ENCODE measurements around the gene SYP. TPM values are rescaled to one million over a fixed set of nuclear protein-coding genes. Genes with fewer than 3 reads are reported as not detected.

SYP gene
- total RNA-seq, 8 experiments from 2014 or later = 0.92 to 144 (median 71.8) TPM

DNA sequence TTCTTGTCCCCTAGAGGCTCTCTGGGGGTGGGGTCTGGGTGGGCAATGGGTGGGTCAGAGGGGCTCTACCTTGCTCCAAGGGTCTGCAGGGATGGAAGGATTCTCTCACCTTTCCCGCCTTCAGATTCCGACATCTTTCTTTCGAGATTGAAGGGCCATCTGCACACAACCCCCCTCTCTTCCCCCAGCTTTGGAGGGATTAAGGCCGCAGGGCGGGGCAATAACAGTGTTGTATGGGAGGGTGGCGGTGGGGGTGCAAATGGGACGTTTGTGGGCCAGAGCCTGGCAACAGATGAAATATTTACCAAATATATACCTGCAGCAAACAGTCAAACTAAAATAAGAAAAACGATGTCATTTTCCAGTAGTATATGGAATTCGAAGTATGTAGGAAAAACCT lies 33.2 kb upstream of the SYP start, which contains the start of gene CACNA1F:
TSS of gene CACNA1F (minus strand) at position 165 of the 400 bp plus-strand sequence. CDS start at position 134, 31 bp downstream.
- H3K4me1 ChIP-seq (replicated peaks in 1 of 2) = peaks cover 0 to 4% of the 10 kb centered on the region in 2 donors
- in situ Hi-C loops (cut with MboI; ENCODE audit: low pct_unique_long_range_greater_than_20kb in 2 of 9, low sequenced_read_pairs in 9 of 9, unreplicated experiment in 9 of 9) = no loop called here
- ATAC-seq (replicated peaks in 6 of 8) = no peak
- H3K27ac ChIP-seq = no peak within 1 kb of the TSS
- no peak within 1 kb of the TSS for H3K4me3 ChIP-seq
- WGBS, 10 experiments = 50 to 55% methylated on average over 1 to 2 of the region's 9 CpGs; no CpG with 5 or more reads in 8 of the 10 experiments

DNA sequence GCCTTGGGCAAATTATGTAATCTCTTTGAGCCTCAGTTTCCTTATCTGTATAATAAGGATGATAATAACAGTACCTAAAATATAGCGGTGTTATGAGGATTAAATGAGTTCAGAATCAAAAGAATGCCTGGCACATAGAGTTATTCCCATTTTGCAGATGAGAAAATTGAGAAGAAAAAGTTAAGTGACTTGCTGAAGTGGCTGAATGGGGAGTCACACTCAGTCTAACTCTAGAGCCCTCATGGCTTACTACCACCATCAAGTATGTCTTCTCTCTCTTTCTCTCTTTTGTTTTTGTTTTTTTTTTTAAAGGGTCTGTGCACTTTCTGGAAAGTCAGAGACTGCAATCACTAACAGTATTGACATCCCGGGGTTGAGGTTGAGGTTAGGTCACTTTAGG lies 32.5 kb upstream of the SYP start:
- ATAC-seq (replicated peaks in 6 of 8) = no peak

DNA sequence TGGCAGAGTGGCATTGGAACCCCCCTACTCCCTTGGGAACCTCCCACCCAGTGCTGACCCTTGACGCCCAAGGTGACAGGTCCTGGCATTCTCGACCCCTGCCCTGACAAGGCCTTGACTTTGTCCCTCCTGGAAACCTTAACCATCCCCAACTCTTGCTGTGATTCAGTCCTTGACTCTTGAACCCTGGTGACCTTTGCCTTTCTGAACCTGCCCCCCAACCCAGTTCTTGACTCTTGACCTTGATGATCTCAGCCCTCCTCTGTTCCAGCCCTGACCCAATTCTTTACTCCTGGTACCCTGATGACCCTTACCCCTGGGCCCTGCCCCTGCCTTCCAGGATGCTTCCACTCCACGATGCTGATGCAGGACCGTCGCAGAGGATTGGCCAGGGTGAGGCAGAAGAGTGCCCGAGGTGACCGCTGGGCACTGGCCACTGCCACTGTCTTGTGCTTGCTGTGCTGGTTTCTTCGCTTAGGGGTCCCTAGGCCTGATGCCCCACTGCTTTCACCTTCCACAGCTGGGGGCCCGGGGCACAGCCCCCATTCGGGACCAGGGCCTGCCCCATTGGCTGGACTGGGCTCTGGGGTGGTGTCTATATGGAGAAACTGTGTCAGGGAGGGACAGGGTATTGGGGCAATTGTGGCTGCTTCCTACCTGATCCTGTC lies 31.5 kb upstream of the SYP start:
- ATAC-seq (replicated peaks in 6 of 8) = no peak
- in situ Hi-C loops (cut with MboI; ENCODE audit: low pct_unique_long_range_greater_than_20kb in 2 of 9, low sequenced_read_pairs in 9 of 9, unreplicated experiment in 9 of 9) = no loop called here
- WGBS, 10 experiments = 29 to 83% methylated on average over 1 to 6 of the region's 10 CpGs; no CpG with 5 or more reads in 8 of the 10 experiments
- H3K27ac ChIP-seq = no peak overlapping the region
- no peak overlapping the region for H3K4me3 ChIP-seq
- H3K4me1 ChIP-seq (replicated peaks in 1 of 2) = peaks cover 0 to 4% of the 10 kb centered on the region in 2 donors

More for the DNA sequence above, 32.5 kb upstream of the SYP start:
- WGBS, 10 experiments = 18 to 100% (median 82%) methylated on average over 1 to 2 of the region's 2 CpGs; no CpG with 5 or more reads in 4 of the 10 experiments
- H3K4me3 ChIP-seq = no peak overlapping the region
- no peak overlapping the region for H3K27ac ChIP-seq
- in situ Hi-C loops (cut with MboI; ENCODE audit: low pct_unique_long_range_greater_than_20kb in 2 of 9, low sequenced_read_pairs in 9 of 9, unreplicated experiment in 9 of 9) = no loop called here
- H3K4me1 ChIP-seq (replicated peaks in 1 of 2) = peaks cover 0 to 4% of the 10 kb centered on the region in 2 donors

DNA sequence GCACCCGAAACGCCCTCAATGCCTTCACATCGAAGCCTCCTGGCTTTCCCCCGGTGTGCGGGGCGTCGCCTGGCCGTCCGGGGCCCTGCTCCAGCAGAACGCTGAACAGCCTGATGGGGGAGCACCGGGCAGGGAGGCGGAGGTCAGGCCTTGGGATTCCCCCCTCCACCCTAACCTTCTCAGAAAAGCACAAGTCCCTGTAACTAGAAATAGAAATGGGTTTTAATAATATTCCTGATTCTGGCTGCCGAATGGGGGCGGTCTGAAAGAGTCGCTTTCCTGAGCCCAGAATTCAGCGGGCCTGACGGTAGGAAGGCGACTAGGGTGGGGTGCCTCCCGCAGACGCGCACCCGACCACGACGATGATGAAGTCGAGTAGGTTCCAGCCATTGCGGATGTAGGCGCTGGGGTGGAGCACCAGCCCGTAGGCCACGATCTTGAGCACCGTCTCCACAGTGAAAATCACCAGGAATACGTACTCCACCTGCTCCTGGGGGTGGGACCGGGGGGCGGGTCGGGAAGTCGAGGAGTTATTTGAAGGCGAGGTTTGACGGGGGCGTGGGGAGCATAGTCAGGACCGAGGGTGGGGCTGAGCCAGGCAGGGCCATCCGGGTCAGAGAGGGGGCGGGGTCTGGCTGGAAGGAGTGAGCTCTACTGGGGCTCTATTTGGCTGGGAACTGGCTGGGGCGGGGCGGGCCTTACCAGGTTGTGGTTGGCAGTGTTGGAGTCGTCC lies 30.7 kb upstream of the SYP start:
- ATAC-seq (replicated peaks in 6 of 8) = peak in 5 of 8 experiments; percentile 30 to 80 (median 52)
- no peak overlapping the region for H3K27ac ChIP-seq
- in situ Hi-C loops (cut with MboI; ENCODE audit: low pct_unique_long_range_greater_than_20kb in 2 of 9, low sequenced_read_pairs in 9 of 9, unreplicated experiment in 9 of 9) = no loop called here
- WGBS, 10 experiments = 56% methylated on average over 9 of the region's 44 CpGs; no CpG with 5 or more reads in 9 of the 10 experiments
- no peaks in the 10 kb centered on the region for H3K4me1 ChIP-seq (replicated peaks in 1 of 2)
- no peak overlapping the region for H3K4me3 ChIP-seq

DNA sequence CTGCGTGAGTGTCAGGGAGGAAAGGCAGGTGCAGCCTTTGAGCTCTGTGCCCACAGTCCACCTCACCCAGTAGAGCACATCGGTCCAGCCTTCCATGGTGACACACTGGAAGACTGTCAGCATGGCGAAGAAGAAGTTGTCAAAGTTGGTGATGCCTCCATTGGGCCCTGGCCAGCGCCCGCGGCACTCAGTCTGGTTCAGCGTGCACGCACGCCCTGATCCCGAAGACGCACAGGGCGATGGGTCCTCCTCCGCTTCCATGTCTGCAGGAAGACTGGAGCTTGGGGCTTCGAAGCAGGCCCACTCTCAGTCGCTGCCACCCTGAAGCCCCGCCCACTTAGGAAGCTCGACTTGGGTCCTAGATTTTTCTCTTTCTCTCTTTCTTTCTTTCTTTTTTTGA lies 28.2 kb upstream of the SYP start:
- no peaks in the 10 kb centered on the region for H3K4me1 ChIP-seq (replicated peaks in 1 of 2)
- in situ Hi-C loops (cut with MboI; ENCODE audit: low pct_unique_long_range_greater_than_20kb in 2 of 9, low sequenced_read_pairs in 9 of 9, unreplicated experiment in 9 of 9) = no loop called here
- ATAC-seq (replicated peaks in 6 of 8) = no peak
- WGBS, 10 experiments = 65% methylated on average over 2 of the region's 17 CpGs; no CpG with 5 or more reads in 9 of the 10 experiments
- H3K4me3 ChIP-seq = no peak overlapping the region
- H3K27ac ChIP-seq = no peak overlapping the region

DNA sequence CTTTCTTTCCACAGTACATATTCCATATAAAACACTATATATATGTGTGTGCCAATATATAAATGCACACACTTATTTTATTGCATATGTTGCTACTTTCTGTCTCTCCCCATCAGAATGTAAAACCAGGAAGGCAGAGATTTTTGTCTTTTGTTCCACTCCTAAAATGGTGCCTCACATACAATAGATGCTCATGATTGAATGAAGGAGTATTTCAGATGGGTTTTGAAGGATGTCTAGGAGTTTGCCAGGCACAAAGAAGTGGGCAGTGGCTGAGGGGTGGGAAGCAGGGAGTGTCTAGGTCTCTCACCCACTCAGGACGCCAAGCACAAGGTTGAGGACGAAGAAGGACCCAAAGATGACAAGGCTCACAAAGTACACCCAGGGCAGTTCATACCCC lies 27.7 kb upstream of the SYP start:
- no peak for ATAC-seq (replicated peaks in 6 of 8)
- Histone ChIP-seq H3K4me1 (replicated peaks in 1 of 2) (no peaks in the 10 kb centered on the region), H3K4me3 (no peak overlapping the region), H3K27ac (no peak overlapping the region)
- in situ Hi-C loops (cut with MboI; ENCODE audit: low pct_unique_long_range_greater_than_20kb in 2 of 9, low sequenced_read_pairs in 9 of 9, unreplicated experiment in 9 of 9) = no loop called here
- 58% methylated on average over 2 of the region's 2 CpGs; no CpG with 5 or more reads in 9 of the 10 experiments for WGBS, 10 experiments

DNA sequence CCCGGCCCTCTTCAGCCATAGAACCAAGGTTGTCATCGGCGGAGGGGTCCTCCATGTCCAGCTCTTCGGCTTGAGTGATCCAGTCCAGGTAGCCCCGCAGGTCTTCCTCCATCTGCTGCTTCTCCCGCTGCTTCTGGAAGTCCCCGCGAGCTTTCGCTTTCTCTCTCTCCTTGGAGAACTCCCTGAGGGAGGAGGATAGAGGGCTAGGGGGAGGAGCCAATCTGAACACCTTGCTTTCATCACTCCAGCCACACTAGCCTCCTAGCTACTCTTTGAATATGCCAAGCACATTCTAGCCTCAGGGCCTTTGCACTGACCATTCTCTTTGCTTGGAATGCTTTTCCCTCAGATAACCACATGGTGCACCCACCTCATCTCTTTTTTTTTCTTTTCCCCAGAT lies 27.0 kb upstream of the SYP start:
- H3K4me3 ChIP-seq = no peak overlapping the region
- in situ Hi-C loops (cut with MboI; ENCODE audit: low pct_unique_long_range_greater_than_20kb in 2 of 9, low sequenced_read_pairs in 9 of 9, unreplicated experiment in 9 of 9) = no loop called here
- ATAC-seq (replicated peaks in 6 of 8) = no peak
- WGBS, 10 experiments = 82% methylated on average over 6 of the region's 9 CpGs; no CpG with 5 or more reads in 9 of the 10 experiments
- H3K4me1 ChIP-seq (replicated peaks in 1 of 2) = no peaks in the 10 kb centered on the region
- no peak overlapping the region for H3K27ac ChIP-seq

DNA sequence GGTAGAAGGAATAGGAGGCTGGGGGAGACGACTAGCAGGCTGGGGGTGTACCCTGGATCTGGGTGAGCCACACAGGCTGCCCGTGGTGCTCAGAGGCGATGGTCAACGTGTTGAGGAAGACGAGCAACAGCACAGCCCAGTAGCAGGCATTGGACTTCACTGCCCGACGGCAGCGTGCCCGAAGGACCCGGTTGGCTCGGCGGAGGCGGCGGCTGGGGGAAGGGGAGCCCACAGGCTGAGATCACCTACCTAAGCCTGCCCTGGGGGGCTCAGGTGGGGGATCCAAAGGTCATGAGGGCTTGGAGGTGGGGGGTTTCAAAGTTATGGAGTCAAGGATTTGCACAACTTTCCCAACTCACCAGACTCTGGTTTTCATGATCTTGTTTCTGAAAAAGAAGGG lies 25.9 kb upstream of the SYP start:
- no peak for ATAC-seq (replicated peaks in 6 of 8)
- no CpG with 5 or more reads among the region's 14 CpGs for WGBS, 10 experiments

DNA sequence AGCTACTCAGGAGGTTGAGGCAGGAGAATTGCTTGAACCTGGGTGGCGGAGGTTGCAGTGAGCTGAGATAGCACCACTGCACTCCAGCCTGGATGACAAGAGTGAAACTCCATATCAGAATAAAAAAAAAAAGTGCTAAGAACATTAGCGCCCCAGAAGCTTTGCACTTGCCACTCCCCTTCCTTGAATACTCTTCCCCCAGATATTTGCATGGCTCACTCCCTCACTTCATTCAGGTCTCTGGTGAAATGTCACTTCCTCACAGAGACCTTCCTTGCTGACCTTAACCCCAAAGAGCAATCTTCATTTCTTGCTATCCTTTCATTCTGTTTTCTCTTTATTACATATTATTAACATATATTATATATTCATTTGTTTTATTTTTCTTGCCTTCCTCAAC lies 21.9 kb upstream of the SYP start:
- no peak for ATAC-seq (replicated peaks in 6 of 8)

More for the DNA sequence above, 25.9 kb upstream of the SYP start:
- in situ Hi-C loops (cut with MboI; ENCODE audit: low pct_unique_long_range_greater_than_20kb in 2 of 9, low sequenced_read_pairs in 9 of 9, unreplicated experiment in 9 of 9) = no loop called here
- no peak overlapping the region for H3K27ac ChIP-seq
- H3K4me1 ChIP-seq (replicated peaks in 1 of 2) = no peaks in the 10 kb centered on the region
- H3K4me3 ChIP-seq = no peak overlapping the region

DNA sequence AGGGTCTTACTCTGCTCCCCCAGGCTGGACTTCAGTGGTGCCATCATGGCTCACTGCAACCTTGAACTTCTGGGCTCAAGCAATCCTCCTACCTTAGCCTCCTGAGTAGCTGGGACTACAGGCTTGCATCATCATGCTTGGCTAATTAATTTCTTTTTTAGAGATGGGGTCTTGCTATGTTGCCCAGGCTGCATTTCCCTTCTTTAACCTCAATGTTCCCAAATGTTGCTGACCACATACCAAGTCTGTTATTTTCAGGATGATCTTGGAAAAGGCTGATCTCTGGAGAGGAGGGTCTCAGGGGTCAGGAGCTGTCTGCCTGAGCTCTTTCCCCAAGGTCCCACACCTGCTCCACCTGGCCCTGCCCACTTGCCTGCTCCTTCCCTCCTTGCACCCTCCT lies 20.1 kb upstream of the SYP start:
- Histone ChIP-seq H3K4me1 (replicated peaks in 1 of 2) (no peaks in the 10 kb centered on the region), H3K27ac (no peak overlapping the region), H3K4me3 (no peak overlapping the region)
- no peak for ATAC-seq (replicated peaks in 6 of 8)
- in situ Hi-C loops (cut with MboI; ENCODE audit: low pct_unique_long_range_greater_than_20kb in 2 of 9, low sequenced_read_pairs in 9 of 9, unreplicated experiment in 9 of 9) = no loop called here

More for the DNA sequence above, 21.9 kb upstream of the SYP start:
- in situ Hi-C loops (cut with MboI; ENCODE audit: low pct_unique_long_range_greater_than_20kb in 2 of 9, low sequenced_read_pairs in 9 of 9, unreplicated experiment in 9 of 9) = no loop called here
- Histone ChIP-seq H3K4me1 (replicated peaks in 1 of 2) (no peaks in the 10 kb centered on the region), H3K4me3 (no peak overlapping the region), H3K27ac (no peak overlapping the region)
- WGBS, 10 experiments = 0 to 80% (median 17%) methylated on average over 1 of the region's 2 CpGs; no CpG with 5 or more reads in 7 of the 10 experiments

DNA sequence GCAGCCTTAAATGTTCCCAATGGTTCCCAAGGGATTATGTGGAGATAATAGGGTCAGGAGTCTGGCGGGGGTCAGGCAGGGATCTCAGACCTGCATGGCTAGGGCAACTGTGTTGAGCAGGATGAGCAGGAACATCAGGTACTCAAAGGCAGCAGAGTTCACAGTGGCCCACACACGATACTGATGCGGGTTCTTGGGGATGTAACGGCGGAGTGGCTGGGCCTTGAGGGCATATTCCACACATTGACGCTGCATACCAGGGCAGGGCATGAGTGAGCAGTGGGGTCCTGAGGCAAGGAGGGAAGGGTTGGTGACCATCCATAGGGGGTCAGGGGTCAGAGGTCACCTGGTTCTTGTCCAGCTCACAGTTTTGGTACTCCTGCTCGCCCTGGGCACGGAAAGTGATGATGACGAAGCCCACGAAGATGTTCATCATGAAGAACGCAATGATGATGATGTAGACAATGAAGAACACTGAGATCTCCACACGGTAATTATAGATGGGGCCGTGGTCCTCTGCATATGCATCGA lies 15.1 kb upstream of the SYP start:
- Histone ChIP-seq H3K4me1 (replicated peaks in 1 of 2) (no peaks in the 10 kb centered on the region), H3K4me3 (no peak overlapping the region), H3K27ac (no peak overlapping the region)
- in situ Hi-C loops (cut with MboI; ENCODE audit: low pct_unique_long_range_greater_than_20kb in 2 of 9, low sequenced_read_pairs in 9 of 9, unreplicated experiment in 9 of 9) = no loop called here
- WGBS, 10 experiments = 61 to 100% (median 78%) methylated on average over 1 to 7 of the region's 14 CpGs; no CpG with 5 or more reads in 7 of the 10 experiments
- no peak for ATAC-seq (replicated peaks in 6 of 8)

DNA sequence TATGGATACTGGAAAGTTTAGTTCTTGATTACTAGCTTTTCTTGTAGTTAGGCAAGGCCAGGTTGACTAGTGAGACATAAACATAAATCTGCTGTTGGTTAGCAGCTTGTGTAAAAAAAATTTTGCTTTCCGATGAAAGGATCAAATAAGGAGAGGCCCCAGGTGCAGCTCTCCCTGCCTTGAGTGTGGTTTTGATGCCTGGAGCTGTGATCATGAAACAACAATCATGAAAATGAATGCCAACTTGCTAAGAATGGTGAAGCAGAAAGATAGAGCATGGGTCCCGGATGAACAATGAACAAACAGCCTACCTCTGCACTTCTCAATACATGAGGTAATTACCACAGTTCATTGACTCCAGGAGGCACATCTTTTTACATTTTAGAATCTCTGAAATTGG lies 14.4 kb upstream of the SYP start:
- Histone ChIP-seq H3K4me1 (replicated peaks in 1 of 2) (no peaks in the 10 kb centered on the region), H3K27ac (no peak overlapping the region), H3K4me3 (no peak overlapping the region)
- 20 to 42% methylated on average over 1 to 2 of the region's 2 CpGs; no CpG with 5 or more reads in 8 of the 10 experiments for WGBS, 10 experiments
- no peak for ATAC-seq (replicated peaks in 6 of 8)
- in situ Hi-C loops (cut with MboI; ENCODE audit: low pct_unique_long_range_greater_than_20kb in 2 of 9, low sequenced_read_pairs in 9 of 9, unreplicated experiment in 9 of 9) = no loop called here

DNA sequence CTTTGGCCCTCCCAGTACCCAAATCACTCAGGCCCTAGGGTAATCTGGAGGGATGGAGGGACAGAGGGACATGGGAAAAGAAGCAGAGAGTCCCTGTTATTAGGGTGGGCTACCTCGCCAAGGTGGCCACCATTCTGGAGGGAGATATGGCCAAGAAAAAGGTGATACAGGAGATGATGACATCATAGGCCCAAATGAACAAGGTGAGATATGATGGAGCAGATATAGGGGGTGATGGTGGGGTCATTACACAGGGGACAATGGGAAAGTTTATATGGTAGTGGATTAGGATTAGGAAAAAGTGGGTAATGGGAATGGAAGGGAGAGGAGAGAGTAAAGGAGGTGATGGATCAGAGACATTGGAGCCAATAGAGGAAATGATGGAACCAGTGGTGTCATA lies 12.9 kb upstream of the SYP start:
- 0 to 40% (median 20%) methylated on average over 1 of the region's 1 CpG; no CpG with 5 or more reads in 6 of the 10 experiments for WGBS, 10 experiments
- in situ Hi-C loops (cut with MboI; ENCODE audit: low pct_unique_long_range_greater_than_20kb in 2 of 9, low sequenced_read_pairs in 9 of 9, unreplicated experiment in 9 of 9) = no loop called here
- Histone ChIP-seq H3K4me1 (replicated peaks in 1 of 2) (no peaks in the 10 kb centered on the region), H3K27ac (no peak overlapping the region), H3K4me3 (no peak overlapping the region)
- no peak for ATAC-seq (replicated peaks in 6 of 8)
